ENCODE data around the gene RNU6-9.

DNA sequence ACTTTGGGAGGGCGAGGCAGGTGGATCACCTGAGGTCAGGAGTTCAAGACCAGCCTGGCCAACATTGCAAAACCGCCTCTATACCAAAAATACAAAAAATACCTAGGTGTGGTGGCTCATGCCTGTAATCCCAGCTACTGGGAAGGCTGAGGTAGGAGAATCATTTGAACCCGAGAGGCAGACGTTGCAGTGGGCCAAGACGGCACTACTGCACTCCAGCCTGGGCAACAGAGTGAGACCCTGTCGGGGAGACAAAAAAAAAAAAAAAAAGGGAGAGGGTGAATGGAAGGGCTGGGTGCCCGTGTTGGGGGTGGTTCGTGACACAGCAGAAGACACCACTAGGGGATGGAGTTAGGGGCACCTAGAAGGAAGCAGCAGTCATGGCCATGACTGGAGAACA is 23.0 kb upstream of the RNU6-9 start:
- TF ChIP-seq, protein P1, sequence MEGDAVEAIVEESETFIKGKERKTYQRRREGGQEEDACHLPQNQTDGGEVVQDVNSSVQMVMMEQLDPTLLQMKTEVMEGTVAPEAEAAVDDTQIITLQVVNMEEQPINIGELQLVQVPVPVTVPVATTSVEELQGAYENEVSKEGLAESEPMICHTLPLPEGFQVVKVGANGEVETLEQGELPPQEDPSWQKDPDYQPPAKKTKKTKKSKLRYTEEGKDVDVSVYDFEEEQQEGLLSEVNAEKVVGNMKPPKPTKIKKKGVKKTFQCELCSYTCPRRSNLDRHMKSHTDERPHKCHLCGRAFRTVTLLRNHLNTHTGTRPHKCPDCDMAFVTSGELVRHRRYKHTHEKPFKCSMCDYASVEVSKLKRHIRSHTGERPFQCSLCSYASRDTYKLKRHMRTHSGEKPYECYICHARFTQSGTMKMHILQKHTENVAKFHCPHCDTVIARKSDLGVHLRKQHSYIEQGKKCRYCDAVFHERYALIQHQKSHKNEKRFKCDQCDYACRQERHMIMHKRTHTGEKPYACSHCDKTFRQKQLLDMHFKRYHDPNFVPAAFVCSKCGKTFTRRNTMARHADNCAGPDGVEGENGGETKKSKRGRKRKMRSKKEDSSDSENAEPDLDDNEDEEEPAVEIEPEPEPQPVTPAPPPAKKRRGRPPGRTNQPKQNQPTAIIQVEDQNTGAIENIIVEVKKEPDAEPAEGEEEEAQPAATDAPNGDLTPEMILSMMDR (conservative IDR thresholded peaks at IDR 0.05; ENCODE audit: low read depth, low read length), result no peak
- TF ChIP-seq EZH2 (IDR thresholded peaks at IDR 0.05; ENCODE audit: low read length, unreplicated experiment) (no peak), EZH2phosphoT487 (IDR thresholded peaks at IDR 0.05; ENCODE audit: borderline replicate concordance, low read length) (no peak)
